ENCODE results near the gene CERK.

DNA sequence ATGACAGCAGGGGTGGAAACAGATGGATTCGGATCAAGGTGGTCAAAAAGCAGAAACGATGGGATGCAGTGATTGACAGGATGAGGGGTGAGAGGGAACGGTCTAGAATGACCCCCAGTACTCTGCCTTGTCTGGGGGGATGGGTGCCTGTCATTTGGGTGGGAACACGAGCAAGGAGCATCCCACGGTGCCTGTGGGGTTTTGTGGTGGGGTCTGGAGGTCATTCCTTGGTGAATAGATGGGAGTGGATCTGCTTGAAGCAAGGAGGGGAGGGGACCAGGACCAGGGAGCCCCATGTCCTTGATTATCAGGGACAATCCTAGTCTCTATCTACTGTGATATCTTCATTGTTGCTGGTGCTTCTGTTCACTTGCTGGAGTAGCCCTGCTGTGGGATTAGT lies 8.1 kb upstream of the CERK start:
- TF ChIP-seq POLR2AphosphoS5 (IDR thresholded peaks at IDR 0.05) (no peak), CTCF (IDR thresholded peaks at IDR 0.05) (no peak), POLR2A (IDR thresholded peaks at IDR 0.05) (no peak)
